Measurements from ENCODE around the gene FBLN1. TPM values are rescaled to one million over a fixed set of nuclear protein-coding genes. Genes with fewer than 3 reads are reported as not detected.

The FBLN1 gene
- total and polyA plus RNA-seq, 2 of the 8 experiments (the other 6 are each of a cell fraction or from before 2014, with no cell fraction given): 159 to 168 TPM

- no peak overlapping the region for H2BK120ac ChIP-seq (replicated peaks; ENCODE audit: low read depth, low read length)
- no peak overlapping the region for H3K4me3 ChIP-seq (ENCODE audit: extremely low read depth in 1 of 4, insufficient read depth in 2 of 4, low read depth in 3 of 4, low read length in 4 of 4)
- H3K36me3 ChIP-seq (ENCODE audit: control insufficient read depth in 2 of 4, insufficient read depth in 4 of 4, low read length in 3 of 4): peaks cover 16 to 39% (median 27%) of the 10 kb centered on the region in 4 experiments; a peak in 6 of 8 replicates
- H3K56ac ChIP-seq (replicated peaks; ENCODE audit: insufficient read length, low read depth, low read length): no peak overlapping the region
- no peak overlapping the region for H3K4me2 ChIP-seq (ENCODE audit: insufficient read depth in 1 of 2, low read depth in 2 of 2, low read length in 2 of 2)
- H3K14ac ChIP-seq (ENCODE audit: insufficient read length): no peak overlapping the region
- H4K91ac ChIP-seq (replicated peaks; ENCODE audit: insufficient read length, low read length): no peak overlapping the region
- H2AK5ac ChIP-seq (ENCODE audit: low read depth, low read length): no peak overlapping the region
- no peak overlapping the region for H3K27ac ChIP-seq (ENCODE audit: low read depth, low read length)
- no peak overlapping the region for H2BK12ac ChIP-seq (ENCODE audit: low read depth, low read length)
- H4K5ac ChIP-seq (ENCODE audit: insufficient read length, low read depth, low read length): no peak overlapping the region
- ChIA-PET CTCF (ENCODE audit: partially characterized antibody) (interaction anchor here (0.7 to 1.0 kb wide), 2 partner anchors 11 to 17 kb away, joined by 3 read pairs; no protein-coding TSS in a partner anchor), POLR2A (ENCODE audit: partially characterized antibody) (interaction anchor here (1.0 kb wide), 1 partner anchor 22 kb away, joined by 3 read pairs; no protein-coding TSS in a partner anchor)
- no peaks in the 10 kb centered on the region for H3K79me2 ChIP-seq (ENCODE audit: control insufficient read depth in 1 of 2, insufficient read depth in 2 of 2, low read length in 2 of 2)
- H3K4me1 ChIP-seq (replicated peaks in 1 of 4; ENCODE audit: control insufficient read depth in 3 of 4, insufficient read depth in 4 of 4, low read length in 3 of 4): no peaks in the 10 kb centered on the region
- H4K20me1 ChIP-seq (replicated peaks in 1 of 2; ENCODE audit: control insufficient read depth in 1 of 2, insufficient read depth in 2 of 2, low read length in 2 of 2): peaks cover 4 to 11% of the 10 kb centered on the region in 2 experiments
- H3K27me3 ChIP-seq (replicated peaks in 1 of 4; ENCODE audit: control insufficient read depth in 3 of 4, extremely low read depth in 1 of 4, insufficient read depth in 3 of 4, low read length in 3 of 4): no peaks in the 10 kb centered on the region
- no peak for DNase-seq (ENCODE audit: low read depth in 1 of 2, low spot score in 2 of 2)
- no peak overlapping the region for H3K23ac ChIP-seq (ENCODE audit: insufficient read length)
- H4K8ac ChIP-seq (ENCODE audit: extremely low read depth, insufficient read depth, low read length): no peak overlapping the region
- H2BK20ac ChIP-seq (ENCODE audit: low read length): no peak overlapping the region
- H2AFZ ChIP-seq (ENCODE audit: low read length): no peak overlapping the region
- no peaks in the 10 kb centered on the region for H3K23me2 ChIP-seq (ENCODE audit: low read depth, low read length)
- no peaks in the 10 kb centered on the region for H3K79me1 ChIP-seq (ENCODE audit: low read depth, low read length)
- H3K18ac ChIP-seq (ENCODE audit: extremely low read depth, low read length): no peak overlapping the region
- H3K9ac ChIP-seq (replicated peaks in 1 of 4; ENCODE audit: extremely low read depth in 1 of 4, low read depth in 3 of 4, low read length in 3 of 4): no peak overlapping the region
- FAIRE-seq: no peak
- no peak overlapping the region for H3K4ac ChIP-seq (replicated peaks; ENCODE audit: insufficient read length, low read depth, low read length)
- 96% methylated on average over 7 of the region's 7 CpGs; no CpG with 5 or more reads in 1 of the 2 experiments for WGBS, 2 experiments (ENCODE audit: extremely low coverage in 1 of 2, insufficient coverage in 1 of 2, insufficient read length in 1 of 2, insufficient replicate concordance in 2 of 2, low coverage in 1 of 2, low lambda C conversion rate in 2 of 2, missing lambda C conversion rate in 1 of 2)
- no peak overlapping the region for H2BK15ac ChIP-seq (ENCODE audit: low read length)
- H3K9me3 ChIP-seq (ENCODE audit: insufficient read depth in 2 of 2, low read depth in 1 of 2, low read length in 1 of 2): no peaks in the 10 kb centered on the region
- H2BK5ac ChIP-seq (ENCODE audit: low read depth, low read length): no peak overlapping the region
- TF ChIP-seq SIX5 (IDR thresholded peaks at IDR 0.05; ENCODE audit: low read depth, low read length): no peak
- no peak for TF ChIP-seq ATF3 (IDR thresholded peaks at IDR 0.05; ENCODE audit: insufficient read depth, low read depth, low read length)
- no peak for TF ChIP-seq PHF8 (conservative IDR thresholded peaks at IDR 0.05; ENCODE audit: low read depth, low read length)
- TF ChIP-seq POU5F1 (IDR thresholded peaks at IDR 0.05; ENCODE audit: low read depth, low read length): no peak
- no peak for TF ChIP-seq E2F6 (IDR thresholded peaks at IDR 0.05)
- TF ChIP-seq JUN (IDR thresholded peaks at IDR 0.05; ENCODE audit: low read depth, low read length): no peak
- no peak for TF ChIP-seq SIRT6 (IDR thresholded peaks at IDR 0.05; ENCODE audit: low read length)
- no peak for TF ChIP-seq TAF1 (IDR thresholded peaks at IDR 0.05; ENCODE audit: low read depth, low read length)
- TF ChIP-seq RFX5 (IDR thresholded peaks at IDR 0.05; ENCODE audit: borderline replicate concordance, low read depth, low read length): no peak
- TF ChIP-seq BCL11A (IDR thresholded peaks at IDR 0.05; ENCODE audit: low read depth in 2 of 2, low read length in 2 of 2): no peak
- TF ChIP-seq RNF2 (IDR thresholded peaks at IDR 0.05; ENCODE audit: borderline replicate concordance, low read depth, low read length, missing control alignments, poor library complexity, severe bottlenecking): no peak
- no peak for TF ChIP-seq KDM1A (IDR thresholded peaks at IDR 0.05; ENCODE audit: borderline replicate concordance, low read length)
- no peak for TF ChIP-seq YY1 (IDR thresholded peaks at IDR 0.05; ENCODE audit: low read depth, low read length)
These were observed 32.6 kb downstream of the FBLN1 start for GRCh38 chr22:45535290-45535689.

All from H1 (cell line).